K562 (cell line): ENCODE measurements around the gene SYMPK. TPM values are rescaled to one million over a fixed set of nuclear protein-coding genes. Genes with fewer than 3 reads are reported as not detected.

Source experiments
- CREB3 ChIP-seq: fragments of 450-650 bp; conservative IDR thresholded peaks from 2 replicates; pipeline ENCODE4 v1.6.1; 2016; ENCODE audit warnings: missing genetic modification characterization, low read depth, mild to moderate bottlenecking, missing compliant biosample characterization, moderate library complexity
- ELK3 ChIP-seq: fragments of 450-650 bp; formaldehyde crosslinking; IDR thresholded peaks from 2 replicates; pipeline ENCODE4 v1.4.0; 2020; ENCODE audit warnings: mild to moderate bottlenecking
- KAT8 ChIP-seq: fragments of 450-650 bp; IDR thresholded peaks from 2 replicates; pipeline ENCODE4 v1.6.1; 2016; ENCODE audit warnings: low read depth, mild to moderate bottlenecking
- MCM2 ChIP-seq: fragments of 450-650 bp; IDR thresholded peaks from 2 replicates; pipeline ENCODE4 v1.6.1; 2017; ENCODE audit warnings: low read depth, mild to moderate bottlenecking
- MITF ChIP-seq: IDR thresholded peaks from 2 replicates; pipeline ENCODE4 v1.6.1; 2014; ENCODE audit warnings: antibody characterized with exemption
- SOX6 ChIP-seq: fragments of 450-650 bp; IDR thresholded peaks from 2 replicates; pipeline ENCODE4 v1.6.1; 2014; ENCODE audit warnings: mild to moderate bottlenecking
- TCF7 ChIP-seq: sonication (generic); IDR thresholded peaks from 2 replicates; pipeline ENCODE4 v1.6.1; 2016; ENCODE audit warnings: antibody characterized with exemption, borderline replicate concordance
- TCFL5 ChIP-seq: fragments of 250-450 bp; sonication (Bioruptor Pico); conservative IDR thresholded peaks from 2 replicates; pipeline ENCODE4 v1.6.1; 2021; ENCODE audit warnings: mild to moderate bottlenecking, moderate library complexity, matching md5 sums
- ZBTB1 ChIP-seq: sonication (generic); formaldehyde crosslinking; IDR thresholded peaks from 2 replicates; pipeline ENCODE4 v1.8.1; 2023; ENCODE audit warnings: missing genetic modification reagents, low read depth, mild to moderate bottlenecking, borderline replicate concordance
- ZBTB40 ChIP-seq, 2 experiments: fragments of 450-650 bp in 1 of 2; sonication (generic) in 1 of 2; formaldehyde crosslinking in 1 of 2; IDR thresholded peaks; 2 replicates each; pipeline versions ENCODE4 v1.7.1 to v1.9.0; 2016 to 2022; ENCODE audit warnings: inconsistent platforms in 1 of 2, mild to moderate bottlenecking in 1 of 2, missing genetic modification reagents in 1 of 2
- ZFP36 ChIP-seq: fragments of 150-350 bp; IDR thresholded peaks from 2 replicates; pipeline ENCODE4 v1.6.1; 2018; ENCODE audit warnings: low read length, low read depth; ENCODE audit not compliant: partially characterized antibody
- ZNF184 ChIP-seq: sonication (generic); formaldehyde crosslinking; IDR thresholded peaks from 2 replicates; pipeline ENCODE4 v1.5.0; 2020; ENCODE audit warnings: missing genetic modification reagents
- polyA plus RNA-seq, 8 experiments: library from polyadenylated mRNA; depleted of rRNA in 4 of 8; stranded (reverse) in 5 of 8; unstranded in 3 of 8; fragments of >200 nt; fragmentation: Nextera tagmentation in 2 of 8; fragmentation: Illumina TruSeq in 1 of 8; extraction: Ambion mirVana in 2 of 8; extraction: Trizol in 1 of 8; gene quantifications; 2 replicates each; pipeline versions ENCODE4 v1.2.1 to v1.2.3, GENCODE V29; 2011 to 2014; ENCODE audit warnings: inconsistent platforms in 1 of 8, missing spikeins in 1 of 8
- total RNA-seq, 7 experiments: library from RNA; depleted of rRNA in 6 of 7; stranded (reverse); fragments of >200 nt in 6 of 7; fragmentation: Illumina TruSeq in 2 of 7; extraction: Trizol in 2 of 7; gene quantifications; 2 replicates each; pipeline versions ENCODE4 v1.2.1 to v1.2.3, GENCODE V29; 2011 to 2021; ENCODE audit warnings: low replicate concordance in 1 of 7

The SYMPK gene
- total and polyA plus RNA-seq, 9 of the 15 experiments (the other 6 are each of a cell fraction or from before 2014, with no cell fraction given), result 0.73 to 95.5 (median 58.4) TPM

- TF ChIP-seq MITF (peak; percentile 6; the same call in 1 of the 2 replicates), MCM2 (no peak), TCF7 (no peak), CREB3 (tag) (no peak), ZNF184 (CRISPR knock-in tag) (no peak), ZBTB1 (peak; percentile 68; the same call in 1 of the 2 replicates), KAT8 (no peak), ELK3 (CRISPR knock-in tag) (no peak; the same call in 1 of the 2 replicates), ZBTB40 (IDR thresholded peaks at IDR 0.05) (no peak), ZBTB40 (CRISPR knock-in tag; IDR thresholded peaks at IDR 0.05) (no peak), ZFP36 (no peak), SOX6 (peak; percentile 49; the same call in 1 of the 2 replicates), TCFL5 (CRISPR knock-in tag) (no peak)
These were observed 92.5 kb downstream of the SYMPK start (continued) for GRCh38 chr19:45770192-45771101.
